Peyer's patch (tissue), 4 donors: Measurements from ENCODE around the gene DCLK3.

Experiments used
- CTCF ChIP-seq, 6 experiments: fragments of 450-650 bp in 4 of 6; fragments of 200-600 bp in 2 of 6; sonication (generic) in 1 of 6; IDR thresholded peaks; one replicate each; pipeline ENCODE4 v1.5.1; 2017 to 2019; ENCODE audit warnings: antibody characterized with exemption in 6 of 6, mild to moderate bottlenecking in 3 of 6, moderate library complexity in 1 of 6
- POLR2A ChIP-seq, 2 donors: fragments of 450-650 bp; IDR thresholded peaks; one replicate each; pipeline ENCODE4 v1.5.1; 2017; ENCODE audit warnings: antibody characterized with exemption in 2 of 2, mild to moderate bottlenecking in 2 of 2, moderate library complexity in 2 of 2

- no peak for TF ChIP-seq CTCF (IDR thresholded peaks at IDR 0.05)
- TF ChIP-seq POLR2A (IDR thresholded peaks at IDR 0.05), result no peak
Measured at GRCh38 chr3:36795622-36796021, 31.3 kb upstream of the DCLK3 start.
